ENCODE results near the gene TCF7L1. TPM values are rescaled to one million over a fixed set of nuclear protein-coding genes. Genes with fewer than 3 reads are reported as not detected.

The TCF7L1 gene
- polyA plus RNA-seq, 1 donor from 2014 or later: not detected

DNA sequence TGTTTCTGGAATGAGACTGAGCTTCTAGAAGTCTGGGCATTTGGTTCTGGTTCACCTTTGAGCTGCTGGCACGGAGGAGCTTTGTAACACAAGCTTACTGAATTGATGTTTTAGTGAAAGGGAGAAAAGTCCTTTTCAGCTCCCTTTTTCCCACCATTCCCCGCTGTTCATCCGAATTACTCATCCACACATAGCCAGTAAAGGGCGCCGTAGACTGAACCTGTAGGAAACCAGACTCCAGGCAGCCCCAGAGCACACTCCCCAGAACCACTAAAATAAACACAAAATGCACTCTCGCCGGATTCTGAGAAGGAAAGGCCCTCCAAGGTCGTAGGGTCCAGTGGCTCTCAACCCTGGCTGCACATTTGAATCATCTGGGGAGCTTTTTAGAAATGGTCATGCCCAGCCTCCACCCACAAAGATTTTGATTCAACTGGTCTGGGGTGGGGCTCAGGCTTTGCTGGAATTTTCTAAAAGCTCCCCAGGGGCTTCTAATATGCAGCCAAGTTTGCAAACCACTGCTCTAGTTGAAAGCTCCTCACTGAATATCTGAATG, 29.6 kb downstream of the TCF7L1 start:
- Histone ChIP-seq H3K36me3 (ENCODE audit: insufficient read depth, low read length) (no peaks in the 10 kb centered on the region), H4K20me1 (ENCODE audit: insufficient read depth) (no peaks in the 10 kb centered on the region), H3K9ac (ENCODE audit: low read length) (no peak overlapping the region), H3K9me2 (ENCODE audit: insufficient read depth, low read length) (no peaks in the 10 kb centered on the region), H3K27me3 (ENCODE audit: insufficient read depth, low read depth, low read length) (no peaks in the 10 kb centered on the region), H3K9me3 (ENCODE audit: low read length) (no peaks in the 10 kb centered on the region), H3F3A (ENCODE audit: insufficient read depth, low read length, poor library complexity, severe bottlenecking) (no peaks in the 10 kb centered on the region), H3K4me2 (ENCODE audit: low read length) (no peak overlapping the region), H2AFZ (ENCODE audit: low read depth, low read length) (no peak overlapping the region), H3K4me3 (ENCODE audit: low read length) (no peak overlapping the region), H3K79me2 (replicated peaks; ENCODE audit: insufficient read depth, low read length) (no peaks in the 10 kb centered on the region), H3K27ac (ENCODE audit: low read length) (no peak overlapping the region)
- TF ChIP-seq EP300 (conservative IDR thresholded peaks at IDR 0.05; ENCODE audit: poor library complexity, severe bottlenecking) (no peak), CTCF (IDR thresholded peaks at IDR 0.05; ENCODE audit: poor library complexity, severe bottlenecking) (no peak), RAD21 (conservative IDR thresholded peaks at IDR 0.05) (no peak), MXI1 (conservative IDR thresholded peaks at IDR 0.05; ENCODE audit: poor library complexity, severe bottlenecking) (no peak), POLR2AphosphoS5 (IDR thresholded peaks at IDR 0.05) (no peak), TAF1 (IDR thresholded peaks at IDR 0.05; ENCODE audit: low read depth) (no peak), SMC3 (conservative IDR thresholded peaks at IDR 0.05; ENCODE audit: poor library complexity) (no peak), EZH2 (IDR thresholded peaks at IDR 0.05; ENCODE audit: borderline replicate concordance, insufficient read depth, low read length, poor library complexity, severe bottlenecking) (no peak)
- TF ChIP-seq, protein P1, sequence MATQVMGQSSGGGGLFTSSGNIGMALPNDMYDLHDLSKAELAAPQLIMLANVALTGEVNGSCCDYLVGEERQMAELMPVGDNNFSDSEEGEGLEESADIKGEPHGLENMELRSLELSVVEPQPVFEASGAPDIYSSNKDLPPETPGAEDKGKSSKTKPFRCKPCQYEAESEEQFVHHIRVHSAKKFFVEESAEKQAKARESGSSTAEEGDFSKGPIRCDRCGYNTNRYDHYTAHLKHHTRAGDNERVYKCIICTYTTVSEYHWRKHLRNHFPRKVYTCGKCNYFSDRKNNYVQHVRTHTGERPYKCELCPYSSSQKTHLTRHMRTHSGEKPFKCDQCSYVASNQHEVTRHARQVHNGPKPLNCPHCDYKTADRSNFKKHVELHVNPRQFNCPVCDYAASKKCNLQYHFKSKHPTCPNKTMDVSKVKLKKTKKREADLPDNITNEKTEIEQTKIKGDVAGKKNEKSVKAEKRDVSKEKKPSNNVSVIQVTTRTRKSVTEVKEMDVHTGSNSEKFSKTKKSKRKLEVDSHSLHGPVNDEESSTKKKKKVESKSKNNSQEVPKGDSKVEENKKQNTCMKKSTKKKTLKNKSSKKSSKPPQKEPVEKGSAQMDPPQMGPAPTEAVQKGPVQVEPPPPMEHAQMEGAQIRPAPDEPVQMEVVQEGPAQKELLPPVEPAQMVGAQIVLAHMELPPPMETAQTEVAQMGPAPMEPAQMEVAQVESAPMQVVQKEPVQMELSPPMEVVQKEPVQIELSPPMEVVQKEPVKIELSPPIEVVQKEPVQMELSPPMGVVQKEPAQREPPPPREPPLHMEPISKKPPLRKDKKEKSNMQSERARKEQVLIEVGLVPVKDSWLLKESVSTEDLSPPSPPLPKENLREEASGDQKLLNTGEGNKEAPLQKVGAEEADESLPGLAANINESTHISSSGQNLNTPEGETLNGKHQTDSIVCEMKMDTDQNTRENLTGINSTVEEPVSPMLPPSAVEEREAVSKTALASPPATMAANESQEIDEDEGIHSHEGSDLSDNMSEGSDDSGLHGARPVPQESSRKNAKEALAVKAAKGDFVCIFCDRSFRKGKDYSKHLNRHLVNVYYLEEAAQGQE (IDR thresholded peaks at IDR 0.05; ENCODE audit: borderline replicate concordance): no peak

GRCh38 chr2:85163675-85164074, 30.5 kb downstream of the TCF7L1 start:
- Histone ChIP-seq H3F3A (ENCODE audit: insufficient read depth, low read length, poor library complexity, severe bottlenecking) (no peaks in the 10 kb centered on the region), H3K27ac (ENCODE audit: low read length) (no peak overlapping the region), H2AFZ (ENCODE audit: low read depth, low read length) (no peak overlapping the region), H3K4me3 (ENCODE audit: low read length) (peak overlapping the region; percentile 36), H3K9me2 (ENCODE audit: insufficient read depth, low read length) (no peaks in the 10 kb centered on the region), H3K9ac (ENCODE audit: low read length) (no peak overlapping the region), H3K4me2 (ENCODE audit: low read length) (no peak overlapping the region), H3K36me3 (ENCODE audit: insufficient read depth, low read length) (no peaks in the 10 kb centered on the region), H4K20me1 (ENCODE audit: insufficient read depth) (no peaks in the 10 kb centered on the region), H3K9me3 (ENCODE audit: low read length) (no peaks in the 10 kb centered on the region), H3K79me2 (replicated peaks; ENCODE audit: insufficient read depth, low read length) (no peaks in the 10 kb centered on the region), H3K27me3 (ENCODE audit: insufficient read depth, low read depth, low read length) (no peaks in the 10 kb centered on the region)
- TF ChIP-seq MXI1 (conservative IDR thresholded peaks at IDR 0.05; ENCODE audit: poor library complexity, severe bottlenecking): no peak
- TF ChIP-seq EP300 (conservative IDR thresholded peaks at IDR 0.05; ENCODE audit: poor library complexity, severe bottlenecking): no peak
- TF ChIP-seq POLR2AphosphoS5 (IDR thresholded peaks at IDR 0.05): no peak
- no peak for TF ChIP-seq EZH2 (IDR thresholded peaks at IDR 0.05; ENCODE audit: borderline replicate concordance, insufficient read depth, low read length, poor library complexity, severe bottlenecking)
- no peak for TF ChIP-seq CTCF (IDR thresholded peaks at IDR 0.05; ENCODE audit: poor library complexity, severe bottlenecking)
- no peak for TF ChIP-seq TAF1 (IDR thresholded peaks at IDR 0.05; ENCODE audit: low read depth)
- no peak for TF ChIP-seq SMC3 (conservative IDR thresholded peaks at IDR 0.05; ENCODE audit: poor library complexity)
- no peak for TF ChIP-seq RAD21 (conservative IDR thresholded peaks at IDR 0.05)
- TF ChIP-seq, protein P1 (IDR thresholded peaks at IDR 0.05; ENCODE audit: borderline replicate concordance): no peak
